Fibroblast of skin of right biceps (primary cell): ENCODE data around the gene LARP1.
"Not testable (repeated sequence)": the region's sequence is repeated elsewhere in the genome, so short reads cannot be mapped to it uniquely, and the experiment has no call there.

Source experiments
- DNase-seq: peaks from one replicate; pipeline ENCODE4 v3.0.0-alpha.2; 2013

Gene LARP1

DNA sequence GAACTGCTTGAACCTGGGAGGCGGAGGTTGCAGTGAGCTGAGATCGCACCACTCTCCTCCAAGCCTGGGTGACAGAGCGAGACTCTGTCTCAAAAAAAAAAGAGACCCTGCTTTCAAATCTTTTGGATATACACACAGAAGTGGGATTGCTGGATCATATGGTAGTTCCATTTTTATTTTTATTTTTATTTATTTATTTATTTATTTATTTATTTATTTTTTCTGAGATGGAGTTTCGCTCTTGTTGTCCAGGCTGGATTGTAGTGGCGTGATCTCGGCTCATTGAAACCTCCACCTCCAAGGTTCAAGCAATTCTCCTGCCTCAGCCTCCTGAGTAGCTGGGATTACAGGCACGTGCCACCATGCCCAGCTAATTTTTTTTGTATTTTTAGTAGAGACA lies 19.8 kb upstream of the LARP1 start:
- not testable (repeated sequence) for DNase-seq

DNA sequence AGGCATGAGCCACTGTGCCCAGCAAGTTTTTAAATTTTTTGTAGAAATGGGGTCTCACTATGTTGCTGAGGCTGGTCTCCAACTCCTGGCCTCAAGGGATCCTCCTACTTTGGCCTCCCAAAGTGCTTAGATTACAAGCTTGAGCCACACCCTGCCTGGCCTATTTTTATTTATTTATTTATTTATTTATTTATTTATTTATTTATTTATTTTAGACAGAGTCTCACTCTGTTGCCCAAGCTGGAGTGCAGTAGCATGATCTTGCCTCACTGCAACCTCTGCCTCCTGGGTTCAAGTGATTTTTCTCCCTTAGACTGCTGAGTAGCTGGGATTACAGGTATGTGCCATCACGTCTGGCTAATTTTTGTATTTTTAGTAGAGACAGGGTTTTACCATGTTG lies 18.8 kb upstream of the LARP1 start:
- not testable (repeated sequence) for DNase-seq

DNA sequence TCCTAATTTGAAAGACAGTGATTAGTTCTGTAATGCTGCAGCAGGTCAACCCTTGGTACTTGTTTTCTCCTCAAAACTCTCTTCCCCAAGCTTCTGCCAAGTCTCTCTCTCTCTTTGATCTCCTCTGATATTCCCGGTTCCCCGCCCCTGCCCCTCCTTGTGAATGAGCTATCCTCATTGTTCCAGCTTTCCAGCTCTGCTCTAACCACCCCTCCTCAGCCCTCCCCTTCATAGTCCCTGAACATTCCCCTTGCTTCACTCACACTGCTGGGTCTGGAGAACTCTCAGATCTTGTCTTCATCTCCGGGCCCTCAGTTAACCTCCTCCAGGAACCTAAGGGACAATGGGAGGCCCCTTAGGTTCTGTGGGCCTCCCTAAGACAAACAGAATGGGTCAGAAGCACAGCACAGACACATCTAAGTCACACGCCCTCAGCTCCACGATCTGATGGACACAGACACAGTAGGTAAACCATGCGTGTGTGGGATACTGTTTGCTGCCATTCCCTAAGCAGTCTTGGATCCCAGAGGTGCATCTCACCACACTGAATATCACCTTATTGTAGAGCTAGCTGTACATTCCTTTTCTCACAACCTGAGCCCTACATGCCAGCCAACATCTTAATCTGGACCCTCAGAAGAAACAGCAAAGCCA lies 17.4 kb upstream of the LARP1 start:
- no peak for DNase-seq

DNA sequence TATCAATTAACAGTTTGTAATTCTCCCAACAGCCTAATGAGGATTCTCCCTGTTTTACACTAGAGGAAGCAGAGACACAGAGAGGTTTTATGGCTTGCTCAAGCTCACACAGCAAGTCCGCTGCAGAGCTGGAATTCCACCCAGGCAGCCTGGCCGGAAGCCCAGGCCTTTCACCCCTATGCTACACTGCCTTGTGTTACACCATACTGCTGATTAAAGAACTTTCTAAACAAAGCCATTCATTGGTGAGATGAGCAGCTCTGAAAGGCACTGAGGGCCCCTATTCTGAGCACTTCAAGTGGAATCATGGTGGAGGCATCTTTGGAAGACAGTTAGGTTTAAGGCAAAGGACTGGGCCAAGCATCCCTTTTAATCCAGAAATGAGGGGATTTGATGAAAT lies 14.7 kb upstream of the LARP1 start:
- peak; percentile 25 for DNase-seq

DNA sequence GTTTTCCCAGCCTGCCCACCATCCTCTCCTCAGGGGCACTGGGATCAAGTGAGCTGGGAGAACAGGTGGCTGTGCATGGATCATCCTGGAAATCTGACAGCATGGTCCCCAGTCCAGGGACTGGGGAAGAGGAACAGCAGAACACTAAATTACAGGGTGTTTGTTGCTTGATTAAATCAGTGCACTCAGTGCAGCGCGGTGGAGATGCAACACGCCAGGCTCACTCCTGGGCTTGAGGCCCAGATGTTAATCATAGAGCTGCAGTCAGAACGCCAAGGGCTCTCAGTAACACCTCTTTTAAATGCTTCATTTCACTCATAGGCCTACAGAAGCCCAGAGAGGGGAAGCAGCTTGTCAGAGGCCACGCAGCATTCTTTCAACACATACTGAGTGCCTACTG lies 14.2 kb upstream of the LARP1 start:
- DNase-seq = peak; percentile 24

DNA sequence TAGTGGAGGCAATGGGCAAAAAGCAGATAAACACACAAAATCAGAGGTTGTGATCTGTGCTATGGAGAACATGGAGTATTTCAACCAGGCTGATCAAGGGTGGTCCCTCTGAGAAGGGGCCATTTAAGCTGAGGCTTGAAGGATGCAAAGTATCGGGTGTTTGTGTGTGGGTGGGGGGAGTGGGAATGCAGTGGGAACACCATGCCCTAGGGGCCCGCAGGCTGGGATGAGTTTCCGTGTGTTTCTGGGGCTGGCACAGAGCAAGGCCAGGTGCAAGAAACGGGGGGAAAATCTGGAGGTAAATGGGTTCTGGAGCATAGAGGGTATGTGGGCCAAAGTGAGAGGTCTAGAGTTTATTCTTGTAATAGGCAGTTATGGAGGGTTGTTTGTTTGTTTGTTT lies 13.8 kb upstream of the LARP1 start:
- no peak for DNase-seq

DNA sequence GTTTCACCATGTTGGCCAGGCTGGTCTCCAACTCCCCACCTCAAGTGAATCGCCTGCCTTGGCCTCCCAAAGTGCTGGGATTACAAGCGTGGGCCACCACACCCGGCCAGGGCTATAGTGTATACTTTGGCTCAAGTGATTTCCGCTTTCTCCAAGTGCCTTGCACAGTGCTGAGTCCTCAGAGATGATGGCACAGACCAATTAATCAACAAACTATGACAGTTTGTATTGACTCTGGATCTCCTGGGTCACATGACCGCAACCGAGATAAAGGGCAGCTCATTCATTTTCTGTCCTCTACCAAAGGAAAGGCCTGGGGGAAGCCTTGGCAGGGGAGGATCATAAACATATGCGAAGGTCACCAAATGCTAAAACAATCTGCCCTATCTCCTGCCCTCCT lies 11.4 kb upstream of the LARP1 start:
- no peak for DNase-seq

DNA sequence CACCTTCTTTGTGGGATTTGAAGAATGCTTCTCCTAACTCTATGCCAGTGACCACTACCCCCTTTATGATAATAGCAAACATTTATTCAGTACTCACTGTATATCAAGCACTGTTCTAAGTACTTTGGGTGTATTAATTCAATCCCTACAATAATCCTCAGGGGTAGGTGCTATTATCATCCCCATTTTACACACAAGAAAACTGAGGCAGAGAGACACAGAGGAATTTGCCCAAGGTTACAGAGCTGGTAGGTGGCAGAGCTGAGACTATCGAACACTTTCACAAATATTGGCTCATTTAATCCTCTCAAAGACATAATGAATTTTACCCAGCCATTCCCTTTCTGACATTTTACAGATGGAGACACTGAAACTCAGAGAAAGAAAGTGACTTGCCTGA lies 9.8 kb upstream of the LARP1 start:
- no peak for DNase-seq

DNA sequence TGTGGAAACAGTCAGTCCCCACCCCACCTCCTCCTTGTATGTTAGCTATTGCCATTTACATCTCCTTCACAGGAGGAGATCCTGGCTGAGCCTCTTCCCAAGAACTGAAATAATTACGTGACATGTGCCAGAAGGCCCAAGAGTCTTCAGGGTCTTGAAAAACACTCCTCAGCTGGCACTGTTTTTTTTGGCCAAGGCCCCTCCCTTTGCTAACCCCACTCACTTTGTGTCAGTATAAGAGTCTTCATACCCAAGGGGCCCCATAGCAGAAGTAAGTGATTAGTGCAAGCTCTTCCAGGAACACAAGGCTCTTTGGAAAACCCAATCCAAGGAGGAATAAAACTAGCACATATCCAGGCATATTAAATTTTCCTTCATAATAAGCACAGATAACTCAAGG lies 5.7 kb upstream of the LARP1 start:
- no peak for DNase-seq

DNA sequence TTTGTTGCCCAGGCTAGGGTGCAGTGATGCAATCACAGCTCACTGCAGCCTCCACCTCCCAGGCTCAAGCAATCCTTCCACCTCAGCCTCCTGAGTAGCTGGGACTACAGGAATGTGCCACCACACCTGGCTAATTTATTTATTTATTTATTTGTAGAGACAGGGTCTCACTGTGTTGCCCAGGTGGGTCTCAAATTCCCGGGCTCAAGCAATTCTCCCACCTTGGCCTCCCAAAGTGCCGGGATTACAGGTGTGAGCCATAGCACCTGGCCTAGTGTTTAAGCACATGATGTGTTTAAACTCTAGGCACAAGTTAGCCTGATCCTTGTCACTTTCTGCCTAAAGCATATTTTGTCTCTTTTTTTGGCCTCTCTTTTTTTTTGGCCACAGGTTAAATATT lies 4.5 kb upstream of the LARP1 start:
- DNase-seq = not testable (repeated sequence)

DNA sequence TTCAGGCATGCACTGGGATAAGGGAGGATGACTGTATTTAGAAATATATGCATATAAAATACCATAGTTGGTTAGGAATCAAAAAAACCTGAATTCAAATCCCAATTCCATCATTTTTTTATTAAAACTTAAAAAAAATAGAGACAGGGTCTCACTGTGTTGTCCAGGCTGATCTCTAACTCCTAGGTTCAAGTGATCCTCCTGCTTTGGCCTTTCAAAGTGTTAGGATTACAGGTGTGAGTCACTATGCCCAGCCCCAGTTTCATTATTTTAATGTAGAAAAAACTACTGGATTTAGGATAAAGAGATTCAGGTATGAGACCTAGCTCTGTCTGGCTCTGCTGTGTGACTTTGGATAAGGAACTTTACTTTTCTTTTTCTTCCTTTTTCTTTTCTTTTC lies 3.3 kb upstream of the LARP1 start:
- no peak for DNase-seq

DNA sequence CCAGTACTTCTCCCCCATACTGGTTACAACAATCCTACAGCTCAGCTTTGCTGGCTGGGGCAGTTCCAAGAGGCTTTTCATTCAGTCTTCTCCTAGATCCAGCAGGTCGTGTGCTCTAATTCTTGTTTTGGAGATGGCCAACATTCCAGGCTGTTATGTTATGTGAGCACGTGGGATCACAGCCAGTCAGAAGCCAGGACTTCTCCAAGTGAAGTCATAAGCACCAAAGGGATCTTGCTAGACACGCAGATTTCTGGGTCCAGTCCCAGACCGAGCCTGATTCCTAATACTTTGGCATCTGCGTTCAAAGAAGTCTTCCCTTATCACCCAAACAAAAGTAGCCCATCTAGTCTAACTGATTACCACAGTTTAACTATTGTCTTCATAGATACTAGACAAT lies 1.4 kb upstream of the LARP1 start:
- peak; percentile 93 for DNase-seq

DNA sequence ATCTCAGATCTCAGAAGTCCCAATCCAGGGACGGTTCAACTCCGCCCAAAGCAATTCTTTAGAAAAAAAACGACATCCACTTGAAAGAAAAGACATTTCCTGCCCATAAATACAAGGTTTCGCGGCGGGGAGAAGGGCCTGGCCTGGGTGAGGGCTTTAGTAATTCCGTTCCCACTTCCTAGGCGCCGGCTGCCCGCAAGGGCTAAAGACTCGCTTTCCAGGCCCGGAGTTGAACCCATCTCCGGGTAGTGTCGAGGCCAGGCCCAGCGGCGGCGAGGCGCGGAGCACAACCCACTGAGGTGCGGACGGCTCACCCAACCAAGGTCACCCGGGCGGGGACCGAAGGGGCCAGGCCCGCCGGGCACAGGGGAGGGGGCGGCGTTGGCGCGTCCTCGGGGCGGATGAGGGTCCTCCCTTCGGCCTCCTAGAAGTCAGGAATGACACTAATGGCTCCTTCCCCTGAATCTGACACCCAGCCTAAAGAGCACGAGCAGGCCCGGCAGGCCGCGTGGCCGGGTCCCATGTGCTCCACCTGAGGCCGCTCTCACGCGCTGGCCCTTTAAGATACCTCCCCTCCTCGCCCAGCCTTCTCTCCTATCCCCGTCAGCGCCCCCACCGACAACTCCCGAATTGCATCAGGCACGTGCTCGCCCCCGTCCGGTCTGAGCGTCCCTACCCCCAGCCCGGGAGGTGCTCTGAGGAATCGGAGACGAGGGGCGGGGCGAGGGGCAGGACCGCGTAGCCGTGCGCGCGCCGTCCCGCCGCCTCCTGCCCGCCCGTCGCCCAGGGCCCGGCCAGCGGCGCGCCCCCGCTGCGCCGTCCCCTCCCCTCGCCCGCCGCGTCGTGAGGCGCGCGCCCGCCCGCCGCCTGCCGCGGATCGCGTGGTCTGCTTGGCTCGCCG lies 467 bp upstream of the LARP1 start:
- peak; percentile 100 for DNase-seq

DNA sequence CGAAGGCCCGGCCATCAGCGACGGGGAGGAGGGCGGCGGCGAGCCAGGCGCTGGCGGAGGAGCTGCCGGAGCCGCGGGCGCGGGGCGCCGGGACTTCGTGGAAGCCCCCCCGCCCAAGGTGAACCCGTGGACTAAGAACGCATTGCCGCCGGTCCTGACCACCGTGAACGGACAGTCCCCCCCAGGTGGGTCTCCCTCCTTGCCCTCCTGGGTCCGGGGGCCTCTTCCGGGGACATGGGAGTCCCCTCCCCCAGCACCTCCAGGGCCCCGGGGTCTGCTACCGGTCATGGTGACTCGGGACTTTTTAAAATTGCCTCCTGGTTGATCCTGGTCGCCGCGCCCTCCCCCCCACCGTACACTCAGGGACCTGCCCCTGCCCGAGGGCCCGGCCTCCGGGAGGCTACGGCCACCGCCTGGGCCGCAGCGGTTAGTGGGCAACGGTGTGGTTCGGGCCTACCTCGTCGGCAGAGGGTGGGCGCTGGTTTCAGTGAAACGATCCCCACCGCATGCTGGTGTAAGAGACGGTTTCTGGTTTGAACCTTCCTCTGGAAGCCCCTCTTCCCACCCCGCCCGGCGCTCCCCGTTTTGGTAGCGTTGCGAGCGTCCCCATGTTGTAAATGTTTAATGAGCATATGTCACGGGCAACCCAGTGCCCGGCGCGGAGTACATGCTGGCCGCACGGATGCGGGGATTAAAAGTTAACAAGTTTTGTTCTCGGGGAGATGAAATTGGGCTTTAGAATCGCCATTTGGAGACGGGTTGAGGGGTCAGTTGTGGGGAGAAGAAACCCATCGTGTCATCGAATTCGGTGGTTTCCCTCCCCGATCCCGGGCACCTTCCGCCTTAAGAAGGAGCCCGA lies 1.1 kb downstream of the LARP1 start:
- peak; percentile 11 for DNase-seq

DNA sequence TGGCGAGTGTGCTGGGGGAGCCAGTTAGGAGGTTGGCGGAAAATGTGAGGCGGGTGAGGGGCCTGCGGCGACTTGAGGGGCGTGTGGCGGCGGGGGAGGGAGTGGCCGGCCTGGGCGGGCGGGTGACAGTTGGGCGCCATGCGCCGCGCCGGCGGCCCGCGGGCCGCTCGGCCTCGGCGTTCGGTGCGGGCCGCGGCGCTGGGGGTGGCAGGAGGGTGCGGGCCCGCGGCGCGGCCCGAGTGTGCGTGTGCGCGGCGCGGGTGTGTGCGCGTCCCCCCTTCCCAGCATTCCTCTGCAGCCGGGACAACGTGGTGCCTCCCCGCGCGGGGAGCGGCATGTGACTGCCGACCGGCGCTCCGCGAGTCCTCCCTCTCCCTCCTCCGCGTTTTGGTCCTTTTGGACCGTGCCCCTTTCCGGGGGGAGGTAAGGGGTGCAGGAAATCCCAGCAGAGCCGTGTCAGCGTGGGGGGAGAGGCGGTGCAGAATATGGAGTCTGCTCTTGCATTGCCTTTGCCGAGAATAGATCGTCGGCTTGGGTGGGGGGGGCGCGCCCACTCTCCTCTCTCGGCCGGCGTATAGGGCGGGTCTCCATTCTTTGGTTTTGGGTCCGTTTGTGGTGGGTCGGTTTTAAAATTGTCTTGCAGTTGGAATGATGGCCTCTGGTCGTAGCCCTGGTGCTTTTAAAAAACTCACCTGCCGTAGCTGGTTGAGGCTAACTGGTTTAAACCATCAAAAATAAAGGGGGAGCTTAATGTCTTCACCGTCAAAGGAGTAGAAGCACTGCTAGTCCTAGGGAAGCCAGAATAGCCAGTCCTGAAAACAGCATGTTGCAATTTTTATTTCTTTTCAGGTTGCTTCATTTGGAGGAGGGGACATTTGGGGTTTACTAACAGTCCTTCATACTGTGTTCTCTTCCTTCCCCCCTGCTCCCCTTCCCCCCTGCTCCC lies 2.0 kb downstream of the LARP1 start:
- DNase-seq = peak; percentile 47

DNA sequence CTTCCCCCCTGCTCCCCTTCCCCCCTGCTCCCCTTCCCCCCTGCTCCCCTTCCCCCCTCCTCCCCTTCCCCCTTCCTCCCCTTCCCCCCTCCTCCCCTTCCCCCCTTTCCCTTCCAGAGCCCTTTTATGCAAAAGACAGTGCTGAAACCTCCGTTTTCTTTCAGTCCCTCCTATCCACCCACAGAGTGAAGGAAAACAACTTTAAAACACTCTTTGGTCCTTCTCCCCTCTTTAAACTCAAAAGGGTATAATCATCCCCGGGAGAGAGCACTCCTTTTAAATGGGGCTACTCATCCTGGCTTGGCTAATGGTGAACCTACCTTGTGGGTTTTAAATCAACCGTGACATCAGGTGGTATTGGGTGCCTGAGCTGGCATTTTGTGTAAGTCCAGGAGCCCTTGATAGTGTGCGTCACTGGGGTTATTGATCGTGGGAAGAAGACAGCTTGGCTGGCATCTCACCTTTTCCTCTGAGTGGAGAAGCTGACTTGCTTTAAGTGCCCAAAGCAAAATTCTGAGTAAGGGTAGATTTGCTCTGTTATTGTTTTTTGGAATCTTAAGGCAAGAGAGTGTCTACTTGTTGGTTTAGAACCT lies 2.7 kb downstream of the LARP1 start:
- DNase-seq = no peak

DNA sequence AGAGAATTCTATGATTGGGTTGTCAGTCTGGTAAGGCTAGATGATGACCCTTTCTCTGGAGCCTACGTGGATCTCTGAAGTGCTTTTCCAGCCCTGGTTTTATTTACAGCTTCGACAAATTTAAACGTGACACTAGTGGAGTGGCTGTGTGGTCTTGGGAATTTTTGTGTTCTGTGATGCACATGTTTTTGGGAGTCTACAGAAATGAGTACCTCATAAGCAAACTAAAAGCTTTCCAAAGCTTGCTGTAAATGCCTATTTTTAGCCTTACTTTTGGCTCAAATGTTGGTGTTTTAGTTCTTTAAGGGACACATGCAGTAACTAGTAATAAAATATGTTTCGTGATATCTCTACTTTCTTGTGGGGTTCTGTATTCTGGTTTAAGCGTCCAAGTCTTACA lies 3.3 kb downstream of the LARP1 start:
- DNase-seq = no peak

DNA sequence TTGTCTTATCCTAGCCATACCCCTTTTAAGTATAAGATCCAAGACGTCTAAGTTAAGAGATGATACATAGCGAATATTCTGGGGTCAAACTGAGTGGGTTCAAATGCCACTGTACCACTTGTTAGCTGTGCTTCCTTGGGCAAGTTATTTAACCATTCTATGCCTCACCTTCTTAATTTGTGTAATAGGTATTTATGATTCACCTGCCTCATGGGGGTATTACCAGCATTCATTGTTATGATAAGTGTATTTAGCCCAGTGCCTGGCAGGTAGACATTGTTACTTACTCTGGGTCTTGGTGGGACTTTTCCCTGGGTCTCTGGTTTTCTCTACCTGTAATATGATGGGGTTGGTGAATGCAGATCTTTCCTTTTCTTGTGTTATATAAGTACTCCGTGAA lies 3.8 kb downstream of the LARP1 start:
- DNase-seq = no peak

DNA sequence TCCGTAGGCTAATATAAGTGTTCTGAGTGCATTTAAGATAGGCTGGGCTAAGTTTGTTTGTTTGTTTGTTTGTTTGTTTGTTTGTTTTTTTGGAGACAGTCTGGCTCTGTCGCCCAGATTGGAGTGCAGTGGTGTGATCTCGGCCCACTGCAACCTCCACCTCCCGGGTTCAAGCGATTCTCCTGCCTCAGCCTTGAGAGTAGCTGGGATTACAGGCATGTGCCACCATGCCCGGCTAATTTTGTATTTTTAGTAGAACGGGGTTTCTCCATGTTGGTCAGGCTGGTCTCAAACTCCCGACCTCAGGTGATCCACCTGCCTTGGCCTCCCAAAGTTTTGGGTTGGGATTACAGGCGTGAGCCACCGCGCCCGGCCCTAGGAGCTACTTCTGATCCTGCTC lies 4.7 kb downstream of the LARP1 start:
- DNase-seq = not testable (repeated sequence)

DNA sequence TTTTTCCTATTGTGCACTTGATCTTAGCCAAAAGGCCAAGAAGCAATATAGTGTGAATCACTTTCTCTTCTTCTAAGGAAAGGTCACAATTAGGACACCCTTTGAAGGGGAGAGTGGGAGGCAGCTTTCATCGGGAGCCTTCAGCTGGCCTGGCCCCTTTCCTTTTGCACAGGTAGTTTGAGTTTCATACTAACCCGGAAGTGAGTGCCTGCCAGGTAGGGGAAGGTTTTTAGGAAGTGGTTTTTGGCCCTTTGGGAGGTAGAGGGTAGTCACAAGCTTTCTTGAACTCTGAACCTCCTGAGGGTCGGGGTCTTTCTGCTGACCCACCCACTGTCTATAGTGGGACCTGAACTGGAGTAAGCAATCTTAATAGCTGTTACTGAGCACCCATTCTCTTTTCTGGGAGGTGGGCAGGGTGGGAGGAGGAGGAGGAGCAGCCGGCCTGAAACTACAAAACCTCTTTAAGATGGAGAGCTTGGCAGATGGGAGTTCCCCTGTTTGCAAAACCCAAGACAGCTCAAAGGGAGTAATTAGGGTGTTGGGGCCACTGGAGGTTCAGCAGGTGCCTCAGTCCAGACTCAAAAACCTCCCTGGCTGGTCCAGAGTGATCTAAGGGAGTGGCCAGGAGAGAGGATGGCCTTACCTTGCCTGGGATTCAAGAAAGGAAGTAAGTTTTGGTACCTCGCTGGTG lies 6.0 kb downstream of the LARP1 start:
- DNase-seq = no peak

DNA sequence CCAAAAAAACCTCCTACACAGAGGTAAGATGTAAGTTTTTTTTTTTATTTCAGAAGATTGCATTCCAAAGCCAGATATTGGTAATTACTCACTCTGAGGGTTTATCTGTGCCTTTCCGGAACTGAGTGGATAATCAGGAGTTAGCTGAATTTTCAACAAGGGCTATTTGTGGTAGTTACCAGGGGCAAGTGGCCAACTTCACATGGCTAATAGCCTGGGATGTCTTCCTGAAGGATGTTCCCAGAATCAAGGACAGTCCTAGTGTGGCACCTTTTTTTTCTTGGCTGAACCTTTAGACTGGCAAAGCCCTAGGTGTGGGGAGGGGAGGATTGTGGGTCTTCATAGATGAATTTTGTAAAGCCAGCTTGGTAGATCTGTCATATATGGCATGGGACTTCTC lies 7.1 kb downstream of the LARP1 start:
- DNase-seq = no peak
